Activated B cell treated with CpG ODN at 0.5 μM for 24 hours (primary cell): ENCODE measurements around the gene AAMP. TPM values are rescaled to one million over a fixed set of nuclear protein-coding genes. Genes with fewer than 3 reads are reported as not detected.

ENCODE experiments used
- ATAC-seq: fragments of 200-7000 bp; cut with Tn5 transposase; one replicate; pipeline ENCODE4 v1.10.0; 2021; ENCODE audit warnings: low read depth, mild to moderate bottlenecking, moderate library complexity
- CTCF ChIA-PET: fragments of 350-600 bp; sonication (Branson Sonifier 250); formaldehyde crosslinking; loops from one replicate; lab custom pipeline; 2021; ENCODE audit warnings: antibody characterized with exemption; lab: Charles Lee
- POLR2A ChIA-PET: fragments of 350-600 bp; sonication (Branson Sonifier 250); formaldehyde crosslinking; loops from one replicate; lab custom pipeline; 2021; ENCODE audit warnings: antibody characterized with exemption; lab: Charles Lee
- DNase-seq: peaks from one replicate; pipeline ENCODE4 v3.0.0; 2022
- H3K27ac Mint-ChIP-seq: one replicate; pipeline ENCODE4 v1.8.0; 2020; ENCODE audit warnings: mixed read lengths
- H3K27me3 Mint-ChIP-seq: one replicate; pipeline ENCODE4 v1.8.0; 2021; ENCODE audit warnings: mixed read lengths
- H3K36me3 Mint-ChIP-seq: one replicate; pipeline ENCODE4 v1.8.0; 2021; ENCODE audit warnings: low read depth, mixed read lengths
- H3K4me1 Mint-ChIP-seq: one replicate; pipeline ENCODE4 v1.8.0; 2021; ENCODE audit warnings: mixed read lengths
- H3K4me3 Mint-ChIP-seq: one replicate; pipeline ENCODE4 v1.8.0; 2020; ENCODE audit warnings: mild to moderate bottlenecking, mixed read lengths
- H3K9me3 Mint-ChIP-seq: one replicate; pipeline ENCODE4 v1.8.0; 2020; ENCODE audit warnings: mixed read lengths
- intact Hi-C: fragments of 100-400 bp; cut with micrococcal nuclease; formaldehyde crosslinking; loops from one replicate; pipeline ENCODE4 v1.15.1; 2024
- total RNA-seq: library from RNA; stranded (reverse); gene quantifications from 2 replicates; pipeline ENCODE4 v1.2.3, GENCODE V29; 2022
- TF ChIP-seq, protein P1 (sequence below): fragments of 200-600 bp; IDR thresholded peaks from one replicate; pipeline ENCODE4 v1.8.0; 2022; ENCODE audit warnings: antibody characterized with exemption, mild to moderate bottlenecking

Gene AAMP
- total RNA-seq, 1 donor from 2014 or later: 63.4 TPM

DNA sequence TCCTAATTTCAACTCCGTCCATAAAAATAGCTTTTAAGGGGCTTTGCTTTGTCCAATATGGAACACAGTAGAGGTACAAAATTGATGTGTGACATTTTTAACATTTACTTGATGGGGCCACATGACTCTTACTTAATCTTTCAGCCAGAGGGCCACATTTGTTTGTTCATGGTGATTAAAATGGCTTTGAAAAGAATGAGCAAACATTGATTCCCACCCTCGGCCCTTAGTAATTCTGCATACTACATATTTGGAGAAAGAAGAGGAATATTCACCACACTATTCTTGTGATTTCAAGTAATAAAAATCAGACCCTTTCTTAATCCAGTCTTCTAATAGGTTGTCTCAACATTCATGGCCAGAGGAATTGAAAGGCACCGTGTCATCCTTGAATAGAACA is 35.4 kb downstream of the AAMP start:
- intact Hi-C loops: no loop called here
- POLR2A ChIA-PET: interaction anchor here (1.2 to 10.1 kb wide), 2 partner anchors 11 to 17 kb away, joined by 3 to 211 read pairs; partner anchors contain the start of gene ARPC2

DNA sequence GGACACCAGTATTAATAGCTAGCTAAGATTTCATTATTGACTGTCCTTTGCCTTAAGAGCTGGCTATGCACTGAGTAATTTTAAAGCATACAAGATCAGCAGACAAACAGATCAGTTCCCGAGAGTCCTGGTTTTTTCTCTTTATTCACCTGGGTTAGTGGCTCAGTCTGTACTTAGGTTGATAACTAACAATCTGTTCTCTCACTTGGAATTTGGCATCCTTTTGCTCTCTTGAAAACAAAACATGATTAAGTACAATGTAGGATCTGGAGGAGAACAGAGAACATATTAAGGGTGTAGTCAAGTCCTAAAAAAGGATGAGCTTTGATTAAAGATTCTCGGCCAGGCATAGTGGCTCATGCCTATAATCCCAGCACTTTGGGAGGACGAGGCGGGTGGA is 36.4 kb downstream of the AAMP start:
- Mint-ChIP-seq H3K9me3 (no peaks in the 10 kb centered on the region), H3K27ac (peak overlapping the region; percentile 9), H3K27me3 (no peaks in the 10 kb centered on the region), H3K4me3 (no peak overlapping the region), H3K4me1 (peaks cover 29% of the 10 kb centered on the region), H3K36me3 (peaks cover 86% of the 10 kb centered on the region)
- DNase-seq (no peak), ATAC-seq (no peak)
- CTCF ChIA-PET: no interaction called here
- intact Hi-C loops: no loop called here
- TF ChIP-seq, protein P1, sequence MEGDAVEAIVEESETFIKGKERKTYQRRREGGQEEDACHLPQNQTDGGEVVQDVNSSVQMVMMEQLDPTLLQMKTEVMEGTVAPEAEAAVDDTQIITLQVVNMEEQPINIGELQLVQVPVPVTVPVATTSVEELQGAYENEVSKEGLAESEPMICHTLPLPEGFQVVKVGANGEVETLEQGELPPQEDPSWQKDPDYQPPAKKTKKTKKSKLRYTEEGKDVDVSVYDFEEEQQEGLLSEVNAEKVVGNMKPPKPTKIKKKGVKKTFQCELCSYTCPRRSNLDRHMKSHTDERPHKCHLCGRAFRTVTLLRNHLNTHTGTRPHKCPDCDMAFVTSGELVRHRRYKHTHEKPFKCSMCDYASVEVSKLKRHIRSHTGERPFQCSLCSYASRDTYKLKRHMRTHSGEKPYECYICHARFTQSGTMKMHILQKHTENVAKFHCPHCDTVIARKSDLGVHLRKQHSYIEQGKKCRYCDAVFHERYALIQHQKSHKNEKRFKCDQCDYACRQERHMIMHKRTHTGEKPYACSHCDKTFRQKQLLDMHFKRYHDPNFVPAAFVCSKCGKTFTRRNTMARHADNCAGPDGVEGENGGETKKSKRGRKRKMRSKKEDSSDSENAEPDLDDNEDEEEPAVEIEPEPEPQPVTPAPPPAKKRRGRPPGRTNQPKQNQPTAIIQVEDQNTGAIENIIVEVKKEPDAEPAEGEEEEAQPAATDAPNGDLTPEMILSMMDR: no peak
- POLR2A ChIA-PET: interaction anchor here (0.5 to 10.1 kb wide), 2 partner anchors 16 to 42 kb away, joined by 3 to 211 read pairs; partner anchors contain the start of gene ARPC2

More for the DNA sequence above, 35.4 kb downstream of the AAMP start:
- ATAC-seq (no peak), DNase-seq (no peak)
- H3K27ac Mint-ChIP-seq: no peak overlapping the region
- peaks cover 88% of the 10 kb centered on the region for H3K36me3 Mint-ChIP-seq
- H3K9me3 Mint-ChIP-seq: no peaks in the 10 kb centered on the region
- no peaks in the 10 kb centered on the region for H3K27me3 Mint-ChIP-seq
- TF ChIP-seq, protein P1: no peak
- CTCF ChIA-PET: no interaction called here
- no peak overlapping the region for H3K4me3 Mint-ChIP-seq
- H3K4me1 Mint-ChIP-seq: peaks cover 21% of the 10 kb centered on the region

DNA sequence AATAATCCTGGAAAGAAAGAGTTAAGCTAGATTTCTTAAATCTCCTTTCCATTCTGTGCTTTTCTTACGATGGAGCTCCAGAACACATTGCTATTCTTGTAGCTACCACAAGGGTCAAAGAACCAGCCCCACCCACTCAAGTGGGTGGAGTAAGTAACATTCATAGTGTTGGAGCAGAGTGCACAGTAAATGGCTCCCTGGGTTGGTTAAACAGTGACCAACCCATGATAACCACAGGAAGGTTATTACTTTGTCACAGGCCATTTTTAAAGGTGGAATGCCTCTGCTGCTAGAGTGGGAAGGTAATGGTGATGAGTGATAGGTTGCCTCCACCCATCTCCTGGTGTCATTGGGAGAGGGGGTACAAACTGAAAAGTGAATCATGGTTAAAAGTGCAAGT is 39.1 kb downstream of the AAMP start:
- Mint-ChIP-seq H3K27ac (peak overlapping the region; percentile 78), H3K4me1 (peaks cover 51% of the 10 kb centered on the region), H3K4me3 (no peak overlapping the region), H3K9me3 (no peaks in the 10 kb centered on the region), H3K36me3 (peaks cover 86% of the 10 kb centered on the region), H3K27me3 (no peaks in the 10 kb centered on the region)
- ChIA-PET POLR2A (interaction anchor here (0.6 to 10.1 kb wide), 4 partner anchors 13 to 26 kb away, joined by 3 to 211 read pairs (median 18); partner anchors contain the start of gene ARPC2), CTCF (interaction anchor here (1.1 to 3.3 kb wide), 3 partner anchors 11 to 27 kb away, joined by 3 to 23 read pairs (median 21); no protein-coding TSS in a partner anchor)
- ATAC-seq (peak; percentile 43), DNase-seq (no peak)
- TF ChIP-seq, protein P1: no peak
- intact Hi-C loops: no loop called here

DNA sequence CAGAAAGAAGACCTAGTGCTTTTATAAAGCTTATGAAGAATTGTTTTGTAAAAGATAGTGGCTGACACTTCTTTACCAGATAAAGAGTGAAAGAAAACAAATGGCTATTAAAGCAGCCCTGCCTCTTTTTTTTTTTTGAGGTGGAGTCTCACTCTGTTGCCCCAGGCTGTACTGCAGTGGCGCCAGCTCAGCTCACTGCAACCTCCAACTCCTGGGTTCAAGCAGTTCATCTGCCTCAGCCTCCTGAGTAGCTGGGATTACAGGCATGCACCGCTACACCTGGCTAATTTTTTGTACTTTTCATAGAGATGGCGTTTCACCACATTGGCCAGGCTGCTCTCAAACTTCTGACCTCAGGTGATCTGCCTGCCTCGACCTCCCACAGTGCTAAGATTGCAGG is 40.1 kb downstream of the AAMP start:
- H3K9me3 Mint-ChIP-seq: no peaks in the 10 kb centered on the region
- no peaks in the 10 kb centered on the region for H3K27me3 Mint-ChIP-seq
- TF ChIP-seq, protein P1: no peak
- peak overlapping the region; percentile 78 for H3K27ac Mint-ChIP-seq
- H3K36me3 Mint-ChIP-seq: peaks cover 86% of the 10 kb centered on the region
- no peak for ATAC-seq
- H3K4me3 Mint-ChIP-seq: peak overlapping the region; percentile 28
- no peak for DNase-seq
- ChIA-PET CTCF (interaction anchor here (0.9 to 3.3 kb wide), 3 partner anchors 10 to 43 kb away, joined by 4 to 23 read pairs (median 21); no protein-coding TSS in a partner anchor), POLR2A (interaction anchor here (0.7 to 10.1 kb wide), 11 partner anchors 8 to 1000 kb away, joined by 3 to 211 read pairs (median 6); partner anchors contain the start of genes ANKZF1, ARPC2 and ATG9A)
- peaks cover 61% of the 10 kb centered on the region for H3K4me1 Mint-ChIP-seq
- intact Hi-C loops: loop anchor here (1.0 to 2.0 kb wide), 4 partner anchors 12 to 44 kb away; no protein-coding TSS in a partner anchor

DNA sequence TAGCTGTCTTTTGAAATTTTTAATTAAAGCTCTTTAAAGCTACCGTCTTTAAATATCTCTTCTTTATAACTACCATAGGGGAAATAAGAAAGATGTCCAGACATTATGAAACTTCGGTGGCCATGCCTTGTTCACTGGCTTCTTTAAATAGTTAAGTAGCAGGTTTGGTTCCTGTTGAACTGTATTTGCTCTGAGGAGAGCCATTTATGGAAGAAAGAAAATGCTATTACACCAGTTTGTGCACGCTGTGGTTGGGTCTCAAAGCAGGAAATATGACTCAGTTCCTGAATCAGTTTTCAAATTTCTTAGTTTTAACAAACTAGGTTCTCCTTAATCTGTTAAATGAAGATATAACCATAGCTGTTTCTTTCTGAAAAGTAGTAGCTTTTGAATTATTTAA is 40.7 kb downstream of the AAMP start:
- peaks cover 67% of the 10 kb centered on the region for H3K4me1 Mint-ChIP-seq
- H3K27ac Mint-ChIP-seq: peak overlapping the region; percentile 87
- intact Hi-C loops: loop anchor here (1.0 to 2.0 kb wide), 4 partner anchors 11 to 43 kb away; no protein-coding TSS in a partner anchor
- no peaks in the 10 kb centered on the region for H3K27me3 Mint-ChIP-seq
- TF ChIP-seq, protein P1: no peak
- H3K36me3 Mint-ChIP-seq: peaks cover 86% of the 10 kb centered on the region
- H3K4me3 Mint-ChIP-seq: peak overlapping the region; percentile 56
- POLR2A ChIA-PET: interaction anchor here (0.7 to 10.1 kb wide), 12 partner anchors 9 to 1000 kb away, joined by 3 to 211 read pairs (median 5); partner anchors contain the start of genes AAMP, ANKZF1, ARPC2 and ATG9A
- no peaks in the 10 kb centered on the region for H3K9me3 Mint-ChIP-seq
- CTCF ChIA-PET: interaction anchor here (0.9 to 3.3 kb wide), 3 partner anchors 9 to 42 kb away, joined by 4 to 23 read pairs (median 21); no protein-coding TSS in a partner anchor
- ATAC-seq (peak; percentile 91), DNase-seq (no peak)
